ENCODE measurements around the gene FAR2. TPM values are rescaled to one million over a fixed set of nuclear protein-coding genes. Genes with fewer than 3 reads are reported as not detected.
A peak's percentile ranks its signal among the peaks of the same experiment; 100 is the strongest.

FAR2 gene
- total RNA-seq, 1 donor from 2014 or later: 15.9 TPM

GRCh38 chr12:29317556-29318363, 168.7 kb downstream of the FAR2 start:
- Mint-ChIP-seq H3K27ac (no peak overlapping the region), H3K36me3 (peaks cover 27% of the 10 kb centered on the region), H3K27me3 (no peaks in the 10 kb centered on the region), H3K4me3 (no peak overlapping the region), H3K9me3 (no peaks in the 10 kb centered on the region), H3K4me1 (ENCODE audit: unreplicated experiment) (no peaks in the 10 kb centered on the region)
- DNase-seq (ENCODE audit: extremely low spot score, unreplicated experiment): no peak
- peak; percentile 74 for TF ChIP-seq CTCF (conservative IDR thresholded peaks at IDR 0.05)

- DNase-seq (ENCODE audit: extremely low spot score, unreplicated experiment): no peak
- Mint-ChIP-seq H3K27ac (no peak overlapping the region), H3K36me3 (peaks cover 42% of the 10 kb centered on the region), H3K4me3 (no peak overlapping the region), H3K9me3 (no peaks in the 10 kb centered on the region), H3K4me1 (ENCODE audit: unreplicated experiment) (no peaks in the 10 kb centered on the region), H3K27me3 (no peaks in the 10 kb centered on the region)
- no peak for TF ChIP-seq CTCF (conservative IDR thresholded peaks at IDR 0.05)
Measured at GRCh38 chr12:29320295-29321085, 171.4 kb downstream of the FAR2 start.

- H3K4me3 Mint-ChIP-seq: no peak overlapping the region
- no peaks in the 10 kb centered on the region for H3K27me3 Mint-ChIP-seq
- no peaks in the 10 kb centered on the region for H3K4me1 Mint-ChIP-seq (ENCODE audit: unreplicated experiment)
- H3K27ac Mint-ChIP-seq: no peak overlapping the region
- H3K9me3 Mint-ChIP-seq: no peaks in the 10 kb centered on the region
- peaks cover 49% of the 10 kb centered on the region for H3K36me3 Mint-ChIP-seq
- DNase-seq (ENCODE audit: extremely low spot score, unreplicated experiment): no peak
- no peak for TF ChIP-seq CTCF (conservative IDR thresholded peaks at IDR 0.05)
Measured at GRCh38 chr12:29322157-29322556, 173.1 kb downstream of the FAR2 start.

- Mint-ChIP-seq H3K4me3 (no peak overlapping the region), H3K4me1 (ENCODE audit: unreplicated experiment) (no peaks in the 10 kb centered on the region), H3K9me3 (no peaks in the 10 kb centered on the region), H3K36me3 (peaks cover 20% of the 10 kb centered on the region), H3K27me3 (no peaks in the 10 kb centered on the region), H3K27ac (no peak overlapping the region)
- TF ChIP-seq CTCF (conservative IDR thresholded peaks at IDR 0.05): no peak
- no peak for DNase-seq (ENCODE audit: extremely low spot score, unreplicated experiment)
Measured at GRCh38 chr12:29329411-29329810, 180.3 kb downstream of the FAR2 start.

GRCh38 chr12:29333178-29333577, 184.1 kb downstream of the FAR2 start:
- Mint-ChIP-seq H3K27ac (no peak overlapping the region), H3K36me3 (peaks cover 21% of the 10 kb centered on the region), H3K9me3 (no peaks in the 10 kb centered on the region), H3K4me1 (ENCODE audit: unreplicated experiment) (no peaks in the 10 kb centered on the region), H3K27me3 (no peaks in the 10 kb centered on the region), H3K4me3 (no peak overlapping the region)
- TF ChIP-seq CTCF (conservative IDR thresholded peaks at IDR 0.05): no peak
- DNase-seq (ENCODE audit: extremely low spot score, unreplicated experiment): no peak

Measured in type B pancreatic cell (in vitro differentiated cells).